ENCODE results near the gene ALG11. TPM values are rescaled to one million over a fixed set of nuclear protein-coding genes. Genes with fewer than 3 reads are reported as not detected.
"Not testable (repeated sequence)": the region's sequence is repeated elsewhere in the genome, so short reads cannot be mapped to it uniquely, and the experiment has no call there.

ALG11 gene
- polyA plus RNA-seq, 1 donor from 2014 or later: 29.2 TPM

DNA sequence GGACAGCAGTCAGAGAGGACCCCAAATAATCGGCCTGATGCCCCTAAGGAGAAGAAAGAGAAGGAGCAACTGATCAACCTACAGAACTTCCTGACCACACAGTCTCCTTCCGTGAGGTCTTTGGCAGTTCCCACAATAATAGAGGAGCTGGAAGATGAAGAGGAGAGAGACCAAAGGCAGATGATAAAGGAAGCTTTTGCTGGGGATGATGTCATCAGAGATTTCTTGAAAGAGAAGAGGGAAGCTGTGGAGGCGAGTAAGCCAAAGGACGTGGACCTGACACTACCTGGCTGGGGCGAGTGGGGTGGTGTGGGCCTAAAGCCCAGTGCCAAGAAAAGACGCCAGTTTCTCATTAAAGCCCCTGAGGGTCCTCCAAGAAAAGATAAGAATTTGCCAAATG, 18.2 kb downstream of the ALG11 start:
- not testable (repeated sequence) for H3K9me3 ChIP-seq (ENCODE audit: low read length); H3F3A ChIP-seq (ENCODE audit: insufficient read depth, low read length, poor library complexity, severe bottlenecking); H3K4me2 ChIP-seq (ENCODE audit: low read length); H3K9me2 ChIP-seq (ENCODE audit: insufficient read depth, low read length); H3K27me3 ChIP-seq (ENCODE audit: insufficient read depth, low read depth, low read length); H3K79me2 ChIP-seq (replicated peaks; ENCODE audit: insufficient read depth, low read length); H3K36me3 ChIP-seq (ENCODE audit: insufficient read depth, low read length); H3K27ac ChIP-seq (ENCODE audit: low read length); H2AFZ ChIP-seq (ENCODE audit: low read depth, low read length); H4K20me1 ChIP-seq (ENCODE audit: insufficient read depth); H3K4me3 ChIP-seq (ENCODE audit: low read length); H3K9ac ChIP-seq (ENCODE audit: low read length)

GRCh38 chr13:52033039-52033438, 20.8 kb downstream of the ALG11 start:
- no peak overlapping the region for H3K9ac ChIP-seq (ENCODE audit: low read length)
- no peak overlapping the region for H2AFZ ChIP-seq (ENCODE audit: low read depth, low read length)
- H3K27me3 ChIP-seq (ENCODE audit: insufficient read depth, low read depth, low read length): no peaks in the 10 kb centered on the region
- H3K4me3 ChIP-seq (ENCODE audit: low read length): no peak overlapping the region
- no peaks in the 10 kb centered on the region for H3K9me3 ChIP-seq (ENCODE audit: low read length)
- no peaks in the 10 kb centered on the region for H3K9me2 ChIP-seq (ENCODE audit: insufficient read depth, low read length)
- H3K4me2 ChIP-seq (ENCODE audit: low read length): no peak overlapping the region
- no peaks in the 10 kb centered on the region for H3K79me2 ChIP-seq (replicated peaks; ENCODE audit: insufficient read depth, low read length)
- H4K20me1 ChIP-seq (ENCODE audit: insufficient read depth): no peaks in the 10 kb centered on the region
- no peaks in the 10 kb centered on the region for H3K36me3 ChIP-seq (ENCODE audit: insufficient read depth, low read length)
- no peaks in the 10 kb centered on the region for H3F3A ChIP-seq (ENCODE audit: insufficient read depth, low read length, poor library complexity, severe bottlenecking)
- TF ChIP-seq TAF1 (IDR thresholded peaks at IDR 0.05; ENCODE audit: low read depth) (no peak), MXI1 (conservative IDR thresholded peaks at IDR 0.05; ENCODE audit: poor library complexity, severe bottlenecking) (no peak), EP300 (conservative IDR thresholded peaks at IDR 0.05; ENCODE audit: poor library complexity, severe bottlenecking) (no peak), RAD21 (conservative IDR thresholded peaks at IDR 0.05) (no peak), EZH2 (IDR thresholded peaks at IDR 0.05; ENCODE audit: borderline replicate concordance, insufficient read depth, low read length, poor library complexity, severe bottlenecking) (no peak), REST (IDR thresholded peaks at IDR 0.05; ENCODE audit: borderline replicate concordance) (no peak), CTCF (IDR thresholded peaks at IDR 0.05; ENCODE audit: poor library complexity, severe bottlenecking) (no peak), SMC3 (conservative IDR thresholded peaks at IDR 0.05; ENCODE audit: poor library complexity) (no peak), POLR2AphosphoS5 (IDR thresholded peaks at IDR 0.05) (no peak)
- no peak overlapping the region for H3K27ac ChIP-seq (ENCODE audit: low read length)

- Histone ChIP-seq H2AFZ (ENCODE audit: low read depth, low read length) (no peak overlapping the region), H3K9me2 (ENCODE audit: insufficient read depth, low read length) (no peaks in the 10 kb centered on the region), H3K4me2 (ENCODE audit: low read length) (no peak overlapping the region), H3K9ac (ENCODE audit: low read length) (no peak overlapping the region), H3K4me3 (ENCODE audit: low read length) (no peak overlapping the region), H3K36me3 (ENCODE audit: insufficient read depth, low read length) (no peaks in the 10 kb centered on the region), H3K27ac (ENCODE audit: low read length) (no peak overlapping the region), H3K79me2 (replicated peaks; ENCODE audit: insufficient read depth, low read length) (no peaks in the 10 kb centered on the region), H3F3A (ENCODE audit: insufficient read depth, low read length, poor library complexity, severe bottlenecking) (no peaks in the 10 kb centered on the region), H4K20me1 (ENCODE audit: insufficient read depth) (no peaks in the 10 kb centered on the region), H3K27me3 (ENCODE audit: insufficient read depth, low read depth, low read length) (no peaks in the 10 kb centered on the region), H3K9me3 (ENCODE audit: low read length) (no peaks in the 10 kb centered on the region)
- TF ChIP-seq RAD21 (conservative IDR thresholded peaks at IDR 0.05) (no peak), REST (IDR thresholded peaks at IDR 0.05; ENCODE audit: borderline replicate concordance) (no peak), EP300 (conservative IDR thresholded peaks at IDR 0.05; ENCODE audit: poor library complexity, severe bottlenecking) (no peak), MXI1 (conservative IDR thresholded peaks at IDR 0.05; ENCODE audit: poor library complexity, severe bottlenecking) (no peak), TAF1 (IDR thresholded peaks at IDR 0.05; ENCODE audit: low read depth) (no peak)
These were observed 22.5 kb downstream of the ALG11 start for GRCh38 chr13:52034616-52035226.
